Testis (tissue), 3 donors: Measurements from ENCODE around the gene MACROD2. TPM values are rescaled to one million over a fixed set of nuclear protein-coding genes. Genes with fewer than 3 reads are reported as not detected.

Experiments used
- DNase-seq: peaks from one replicate; pipeline ENCODE4 v3.0.0-alpha.2; 2019
- H3K27ac ChIP-seq, 2 donors: fragments of 200-600 bp; sonication (generic); one replicate each; pipeline ENCODE4 v1.5.1; 2019
- H3K27me3 ChIP-seq: fragments of 200-600 bp; sonication (generic); one replicate; pipeline ENCODE4 v1.5.1; 2019
- H3K36me3 ChIP-seq: fragments of 200-600 bp; sonication (generic); one replicate; pipeline ENCODE4 v1.5.1; 2017; ENCODE audit warnings: low read depth; ENCODE audit errors: missing control alignments
- H3K4me1 ChIP-seq: fragments of 200-600 bp; sonication (generic); one replicate; pipeline ENCODE4 v1.5.1; 2019
- H3K4me3 ChIP-seq, 2 donors: fragments of 200-600 bp; sonication (generic); one replicate each; pipeline ENCODE4 v1.5.1; 2017 to 2019
- H3K9me3 ChIP-seq: fragments of 200-600 bp; sonication (generic); one replicate; pipeline ENCODE4 v1.5.1; 2017
- CTCF ChIP-seq, 3 experiments: fragments of 450-650 bp in 2 of 3; fragments of 200-600 bp in 1 of 3; sonication (generic) in 1 of 3; IDR thresholded peaks; one replicate each; pipeline ENCODE4 v1.5.1; 2016 to 2019; ENCODE audit warnings: antibody characterized with exemption in 3 of 3, mild to moderate bottlenecking in 2 of 3, moderate library complexity in 1 of 3
- POLR2A ChIP-seq: fragments of 450-650 bp; IDR thresholded peaks from one replicate; pipeline ENCODE4 v1.6.1; 2017; ENCODE audit warnings: antibody characterized with exemption, mild to moderate bottlenecking, moderate library complexity
- WGBS, 2 donors: methylation state at CpG; one replicate each; pipeline ENCODE4 v1.1.5; 2018; 5-methylcytosine and 5-hydroxymethylcytosine counted together
- intact Hi-C: fragments of 100-400 bp; cut with DNase I; formaldehyde crosslinking; loops from one replicate; pipeline ENCODE4 v1.15.1; 2023; ENCODE audit warnings: low total_unique reads
- polyA plus RNA-seq: library from polyadenylated mRNA; stranded (reverse); fragments of 350-450 nt; fragmentation: Illumina TruSeq; extraction: RNeasy Lipid Tissue Mini Kit (QIAGEN cat#74804); gene quantifications from one replicate; pipeline ENCODE4 v1.2.3, GENCODE V29; 2014; ENCODE audit warnings: low read depth, low replicate concordance; ENCODE audit not compliant: insufficient read depth
- total RNA-seq, 2 donors: library from RNA; depleted of rRNA; stranded (reverse); fragments of >200 nt; gene quantifications; one replicate each; pipeline ENCODE4 v1.2.3, GENCODE V29; 2016

MACROD2 gene
- total and polyA plus RNA-seq, 3 donors from 2014 or later, result 12.6 to 20.6 (median 16.8) TPM

DNA sequence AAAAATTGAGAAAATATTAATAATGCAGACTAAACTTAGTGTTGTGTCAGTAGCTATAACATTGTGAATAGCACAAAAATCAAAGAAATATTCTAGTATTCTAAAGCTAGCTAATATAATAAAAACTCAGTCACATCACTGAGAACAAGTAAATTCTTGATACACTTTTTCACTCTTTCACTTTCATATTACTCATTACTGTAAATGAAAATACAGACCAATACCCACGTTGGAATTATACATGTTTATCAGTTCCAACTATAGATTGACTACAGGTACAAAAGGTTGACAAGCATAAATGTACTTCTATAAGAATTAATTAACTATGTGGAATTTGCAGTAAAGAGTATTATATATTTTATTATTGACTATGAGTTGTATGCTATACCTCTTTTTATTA lies 1385.5 kb downstream of the MACROD2 start:
- TF ChIP-seq POLR2A (no peak), CTCF (IDR thresholded peaks at IDR 0.05) (no peak)
- 77 to 84% methylated on average over 1 of the region's 1 CpG for WGBS, 2 donors
- Histone ChIP-seq H3K9me3 (no peaks in the 10 kb centered on the region), H3K4me1 (no peaks in the 10 kb centered on the region), H3K4me3 (no peak overlapping the region), H3K27me3 (no peaks in the 10 kb centered on the region), H3K36me3 (no peaks in the 10 kb centered on the region), H3K27ac (no peak overlapping the region)
- intact Hi-C loops, result no loop called here
- DNase-seq, result no peak

- no peaks in the 10 kb centered on the region for H3K9me3 ChIP-seq
- H3K27me3 ChIP-seq, result no peaks in the 10 kb centered on the region
- H3K36me3 ChIP-seq, result no peaks in the 10 kb centered on the region
- no peak overlapping the region for H3K4me3 ChIP-seq
- no peaks in the 10 kb centered on the region for H3K4me1 ChIP-seq
- no peak overlapping the region for H3K27ac ChIP-seq
- TF ChIP-seq POLR2A (no peak), CTCF (IDR thresholded peaks at IDR 0.05) (no peak)
- intact Hi-C loops, result no loop called here
- no peak for DNase-seq
Measured at GRCh38 chr20:15387228-15387627, 1391.9 kb downstream of the MACROD2 start.

GRCh38 chr20:15395457-15395856 lies 1400.1 kb downstream of the MACROD2 start:
- 79 to 84% methylated on average over 3 of the region's 3 CpGs for WGBS, 2 donors
- TF ChIP-seq POLR2A (no peak), CTCF (IDR thresholded peaks at IDR 0.05) (no peak)
- Histone ChIP-seq H3K36me3 (no peaks in the 10 kb centered on the region), H3K27ac (no peak overlapping the region), H3K9me3 (no peaks in the 10 kb centered on the region), H3K4me3 (no peak overlapping the region), H3K27me3 (no peaks in the 10 kb centered on the region), H3K4me1 (no peaks in the 10 kb centered on the region)
- no peak for DNase-seq
- intact Hi-C loops, result no loop called here

DNA sequence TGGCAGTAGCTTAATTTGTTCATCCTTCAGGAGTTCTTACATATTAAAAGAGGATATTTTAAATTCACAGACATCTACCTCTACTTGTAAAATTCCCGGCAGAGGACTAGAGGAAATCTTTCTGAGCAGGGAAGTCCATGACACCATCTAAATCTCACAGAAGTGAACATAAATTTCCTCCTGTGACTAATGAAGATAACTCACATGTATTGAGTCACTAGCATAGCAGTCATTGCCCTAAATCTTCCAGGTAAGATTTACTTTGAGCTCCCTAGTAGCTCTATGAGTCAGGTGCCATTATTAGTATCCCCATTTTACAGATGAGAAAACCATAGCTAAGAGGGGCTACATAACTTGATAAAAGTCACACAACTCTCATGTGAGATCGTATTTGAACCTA lies 1400.7 kb downstream of the MACROD2 start:
- Histone ChIP-seq H3K4me1 (no peaks in the 10 kb centered on the region), H3K9me3 (no peaks in the 10 kb centered on the region), H3K27ac (no peak overlapping the region), H3K27me3 (no peaks in the 10 kb centered on the region), H3K4me3 (no peak overlapping the region), H3K36me3 (no peaks in the 10 kb centered on the region)
- DNase-seq, result no peak
- intact Hi-C loops, result no loop called here
- WGBS, 2 donors, result 91 to 95% methylated on average over 2 of the region's 2 CpGs
- TF ChIP-seq CTCF (IDR thresholded peaks at IDR 0.05), result no peak
- no peak for TF ChIP-seq POLR2A

GRCh38 chr20:15396900-15397299 lies 1401.6 kb downstream of the MACROD2 start:
- H3K4me3 ChIP-seq, result no peak overlapping the region
- H3K4me1 ChIP-seq, result no peaks in the 10 kb centered on the region
- TF ChIP-seq CTCF (IDR thresholded peaks at IDR 0.05) (no peak), POLR2A (no peak)
- H3K36me3 ChIP-seq, result no peaks in the 10 kb centered on the region
- H3K9me3 ChIP-seq, result no peaks in the 10 kb centered on the region
- 84 to 87% methylated on average over 3 of the region's 3 CpGs for WGBS, 2 donors
- H3K27me3 ChIP-seq, result no peaks in the 10 kb centered on the region
- no peak for DNase-seq
- no peak overlapping the region for H3K27ac ChIP-seq
- intact Hi-C loops, result no loop called here
